Measurements from ENCODE around the gene TST.

DNA sequence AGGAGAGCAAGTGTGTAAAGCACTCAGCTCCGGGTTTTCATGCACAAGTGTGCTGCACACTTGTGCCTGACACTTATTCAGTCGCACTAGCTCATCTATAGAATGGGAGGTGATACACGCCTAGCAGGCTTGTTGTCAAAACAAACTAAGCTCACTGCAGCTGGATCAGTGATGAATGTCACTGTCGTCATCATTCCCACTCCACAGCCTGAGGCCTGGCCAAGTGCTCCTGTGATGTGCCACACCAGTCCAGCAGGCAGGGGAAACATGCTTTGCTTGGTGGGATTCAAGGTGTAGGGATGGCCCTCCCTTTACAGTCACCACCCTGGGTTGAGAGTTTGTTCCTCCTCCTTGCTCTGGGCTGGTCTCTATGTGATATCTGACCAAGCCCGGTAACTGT, 7.1 kb upstream of the TST start:
- TF ChIP-seq, protein P1, sequence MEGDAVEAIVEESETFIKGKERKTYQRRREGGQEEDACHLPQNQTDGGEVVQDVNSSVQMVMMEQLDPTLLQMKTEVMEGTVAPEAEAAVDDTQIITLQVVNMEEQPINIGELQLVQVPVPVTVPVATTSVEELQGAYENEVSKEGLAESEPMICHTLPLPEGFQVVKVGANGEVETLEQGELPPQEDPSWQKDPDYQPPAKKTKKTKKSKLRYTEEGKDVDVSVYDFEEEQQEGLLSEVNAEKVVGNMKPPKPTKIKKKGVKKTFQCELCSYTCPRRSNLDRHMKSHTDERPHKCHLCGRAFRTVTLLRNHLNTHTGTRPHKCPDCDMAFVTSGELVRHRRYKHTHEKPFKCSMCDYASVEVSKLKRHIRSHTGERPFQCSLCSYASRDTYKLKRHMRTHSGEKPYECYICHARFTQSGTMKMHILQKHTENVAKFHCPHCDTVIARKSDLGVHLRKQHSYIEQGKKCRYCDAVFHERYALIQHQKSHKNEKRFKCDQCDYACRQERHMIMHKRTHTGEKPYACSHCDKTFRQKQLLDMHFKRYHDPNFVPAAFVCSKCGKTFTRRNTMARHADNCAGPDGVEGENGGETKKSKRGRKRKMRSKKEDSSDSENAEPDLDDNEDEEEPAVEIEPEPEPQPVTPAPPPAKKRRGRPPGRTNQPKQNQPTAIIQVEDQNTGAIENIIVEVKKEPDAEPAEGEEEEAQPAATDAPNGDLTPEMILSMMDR (IDR thresholded peaks at IDR 0.05), result no peak
- TF ChIP-seq POLR2A (IDR thresholded peaks at IDR 0.05; ENCODE audit: low read depth), result no peak
- no peak for TF ChIP-seq EP300 (IDR thresholded peaks at IDR 0.05)
